Spleen (tissue), 11 donors: ENCODE results near the gene CDK5RAP3. TPM values are rescaled to one million over a fixed set of nuclear protein-coding genes. Genes with fewer than 3 reads are reported as not detected.

Experiments used
- DNase-seq: peaks from one replicate; pipeline ENCODE4 v3.0.0-alpha.2; 2020
- H3K27ac ChIP-seq, 8 donors: fragments of 200-600 bp; sonication (generic) in 7 of 8; 1 replicate in 4 of 8; 2 replicates in 4 of 8; pipeline versions ENCODE4 v1.5.0 to v1.8.0; 2016 to 2021; ENCODE audit warnings: inconsistent platforms in 4 of 8, mild to moderate bottlenecking in 4 of 8, moderate library complexity in 1 of 8
- H3K27me3 ChIP-seq, 7 donors: fragments of 200-600 bp; sonication (generic) in 6 of 7; replicated peaks in 1 of 7; 1 replicate in 4 of 7; 2 replicates in 3 of 7; pipeline versions ENCODE4 v1.5.0 to v1.8.0; 2016 to 2021; ENCODE audit warnings: inconsistent platforms in 3 of 7, mild to moderate bottlenecking in 1 of 7
- H3K36me3 ChIP-seq, 6 donors: fragments of 200-600 bp; sonication (generic) in 5 of 6; 1 replicate in 4 of 6; 2 replicates in 2 of 6; pipeline versions ENCODE4 v1.5.0 to v1.8.0; 2016 to 2021; ENCODE audit warnings: inconsistent platforms in 2 of 6
- H3K4me1 ChIP-seq, 6 donors: fragments of 200-600 bp; sonication (generic) in 5 of 6; 1 replicate in 3 of 6; 2 replicates in 3 of 6; pipeline versions ENCODE4 v1.5.0 to v1.8.0; 2016 to 2021; ENCODE audit warnings: inconsistent platforms in 3 of 6
- H3K4me3 ChIP-seq, 8 donors: fragments of 200-600 bp; sonication (generic) in 7 of 8; 1 replicate in 4 of 8; 2 replicates in 4 of 8; pipeline versions ENCODE4 v1.5.0 to v1.8.0; 2016 to 2021; ENCODE audit warnings: inconsistent platforms in 4 of 8, mild to moderate bottlenecking in 4 of 8, moderate library complexity in 2 of 8
- H3K9me3 ChIP-seq, 8 donors: fragments of 200-600 bp; sonication (generic) in 7 of 8; 1 replicate in 4 of 8; 2 replicates in 4 of 8; pipeline versions ENCODE4 v1.5.0 to v1.8.0; 2016 to 2021; ENCODE audit warnings: inconsistent platforms in 4 of 8
- POLR2A ChIP-seq, 3 donors: fragments of 450-650 bp; IDR thresholded peaks; one replicate each; pipeline ENCODE4 v1.5.1; 2017; ENCODE audit warnings: antibody characterized with exemption in 3 of 3, mild to moderate bottlenecking in 1 of 3
- POLR2AphosphoS5 ChIP-seq, 3 donors: sonication (generic); formaldehyde crosslinking; IDR thresholded peaks; one replicate each; pipeline ENCODE4 v1.5.1; 2017; ENCODE audit warnings: antibody characterized with exemption in 3 of 3
- WGBS, 5 donors: extraction: QIAGEN DNeasy Blood & Tissue Kit in 3 of 5; methylation state at CpG; one replicate each; pipeline versions ENCODE4 v1.1.5 to v1.1.7; 2013 to 2018; 5-methylcytosine and 5-hydroxymethylcytosine counted together
- intact Hi-C: fragments of 100-400 bp; cut with DNase I; formaldehyde crosslinking; loops from one replicate; pipeline ENCODE4 v1.15.0; 2023; ENCODE audit warnings: low total_unique reads
- polyA plus RNA-seq, 3 donors: library from polyadenylated mRNA; stranded (reverse); fragments of 200-250 nt; gene quantifications; one replicate each; pipeline ENCODE4 v1.2.1, GENCODE V29; 2013
- total RNA-seq, 7 donors: library from RNA; depleted of rRNA in 3 of 7; stranded (reverse); fragments of >200 nt in 3 of 7; fragmentation: NEBNext Ultra II Directional in 4 of 7; extraction: Animal tissue kit (Norgen Biotek cat#: 25700) in 4 of 7; gene quantifications; one replicate each; pipeline versions ENCODE4 v1.1.0 to v1.2.1, GENCODE V29; 2016 to 2021
- TF ChIP-seq, protein P1 (sequence below), 11 experiments: fragments of 200-600 bp in 7 of 11; fragments of 450-650 bp in 4 of 11; sonication (generic) in 4 of 11; IDR thresholded peaks in 8 of 11; conservative IDR thresholded peaks in 3 of 11; 1 replicate in 7 of 11; 2 replicates in 4 of 11; pipeline versions ENCODE4 v1.4.0 to v1.8.0; 2016 to 2021; ENCODE audit warnings: antibody characterized with exemption in 11 of 11, inconsistent platforms in 4 of 11, mild to moderate bottlenecking in 1 of 11
- donor health status: healthy with polysubstance abuse.
- donor health status: DM: no; HTN: no; CAD: no; lungs with moderate emphysema.
- donor health status: DM: no; HTN: no; CAD: no.
- donor health status: Bipolar disorder and iron deficiency.
- donor health status: healthy.
- donor health status: DM: no; HTN: no; CAD: no.
- donor health status: DM: yes; HTN: yes; CAD: no.

CDK5RAP3 gene
- total and polyA plus RNA-seq, 10 donors = 216 to 1,020 (median 261) TPM

DNA sequence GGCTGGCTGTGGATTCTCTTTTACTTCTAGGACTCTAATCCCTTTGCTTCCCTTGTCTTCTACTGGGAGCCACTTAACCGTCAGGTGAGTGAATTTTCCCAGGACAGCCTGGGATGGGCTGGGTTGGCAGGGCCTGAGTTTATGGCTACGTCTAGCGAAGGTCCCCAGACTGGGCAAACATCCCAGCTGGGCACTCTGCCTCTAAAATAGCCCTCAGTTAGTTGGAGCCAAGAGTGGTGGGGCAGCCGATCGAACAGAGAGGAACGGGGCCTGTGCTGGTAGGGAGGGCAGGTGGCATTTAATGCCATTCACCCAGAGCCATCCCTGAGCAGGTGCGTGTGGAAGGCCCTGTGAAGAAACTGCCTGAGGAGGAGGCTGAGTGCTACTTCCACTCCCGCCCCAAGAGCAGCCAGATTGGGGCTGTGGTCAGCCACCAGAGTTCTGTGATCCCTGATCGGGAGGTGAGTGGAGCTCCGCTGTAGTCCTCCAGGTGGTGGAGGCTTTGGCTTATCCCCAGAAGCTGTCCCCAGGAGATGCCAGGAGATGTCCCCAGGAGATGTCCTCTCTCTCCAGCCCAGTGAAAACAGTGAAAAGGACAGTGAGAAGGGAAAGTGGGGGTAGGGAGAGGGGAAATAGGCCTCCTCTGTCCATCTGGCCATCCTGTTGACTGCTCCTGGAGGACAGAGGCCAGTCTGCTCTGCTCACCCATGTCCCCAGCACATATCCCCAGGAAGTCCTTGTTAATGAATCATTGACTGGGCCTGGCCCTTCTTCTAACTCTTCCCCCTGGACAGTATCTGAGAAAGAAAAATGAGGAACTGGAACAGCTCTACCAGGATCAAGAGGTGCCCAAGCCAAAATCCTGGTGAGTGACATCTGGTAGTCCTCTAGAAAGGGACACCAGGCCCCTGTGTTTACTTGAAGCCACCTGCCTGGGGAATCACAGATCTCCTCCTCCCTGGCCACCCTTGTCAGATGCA, 25.1 kb upstream of the CDK5RAP3 start:
- WGBS, 5 donors = 84 to 94% (median 91%) methylated on average over 10 of the region's 10 CpGs

DNA sequence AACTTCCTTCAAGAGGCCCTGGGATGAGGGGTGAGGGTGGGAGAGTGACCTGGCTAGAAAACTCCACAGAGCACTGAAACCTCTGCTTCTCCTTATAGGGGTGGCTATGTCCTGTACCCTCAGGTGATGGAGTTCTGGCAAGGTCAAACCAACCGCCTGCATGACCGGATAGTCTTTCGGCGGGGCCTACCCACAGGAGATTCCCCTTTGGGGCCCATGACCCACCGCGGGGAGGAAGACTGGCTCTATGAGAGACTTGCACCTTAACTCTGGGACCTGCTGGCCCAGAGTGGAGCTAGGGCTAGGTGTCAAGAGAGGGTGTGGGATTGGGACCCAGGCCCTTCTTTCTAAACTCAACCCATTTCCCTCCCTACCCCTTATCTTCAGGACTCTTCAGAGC, 24.4 kb upstream of the CDK5RAP3 start:
- TF ChIP-seq, protein P1, sequence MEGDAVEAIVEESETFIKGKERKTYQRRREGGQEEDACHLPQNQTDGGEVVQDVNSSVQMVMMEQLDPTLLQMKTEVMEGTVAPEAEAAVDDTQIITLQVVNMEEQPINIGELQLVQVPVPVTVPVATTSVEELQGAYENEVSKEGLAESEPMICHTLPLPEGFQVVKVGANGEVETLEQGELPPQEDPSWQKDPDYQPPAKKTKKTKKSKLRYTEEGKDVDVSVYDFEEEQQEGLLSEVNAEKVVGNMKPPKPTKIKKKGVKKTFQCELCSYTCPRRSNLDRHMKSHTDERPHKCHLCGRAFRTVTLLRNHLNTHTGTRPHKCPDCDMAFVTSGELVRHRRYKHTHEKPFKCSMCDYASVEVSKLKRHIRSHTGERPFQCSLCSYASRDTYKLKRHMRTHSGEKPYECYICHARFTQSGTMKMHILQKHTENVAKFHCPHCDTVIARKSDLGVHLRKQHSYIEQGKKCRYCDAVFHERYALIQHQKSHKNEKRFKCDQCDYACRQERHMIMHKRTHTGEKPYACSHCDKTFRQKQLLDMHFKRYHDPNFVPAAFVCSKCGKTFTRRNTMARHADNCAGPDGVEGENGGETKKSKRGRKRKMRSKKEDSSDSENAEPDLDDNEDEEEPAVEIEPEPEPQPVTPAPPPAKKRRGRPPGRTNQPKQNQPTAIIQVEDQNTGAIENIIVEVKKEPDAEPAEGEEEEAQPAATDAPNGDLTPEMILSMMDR (IDR thresholded peaks at IDR 0.05 in 8 of 11, conservative IDR thresholded peaks at IDR 0.05 in 3 of 11) = no peak
- TF ChIP-seq POLR2A (IDR thresholded peaks at IDR 0.05) (no peak), POLR2AphosphoS5 (IDR thresholded peaks at IDR 0.05) (no peak)
- Histone ChIP-seq H3K4me1 (peaks cover 15 to 78% (median 53%) of the 10 kb centered on the region in 6 donors), H3K4me3 (no peak overlapping the region), H3K36me3 (peaks cover 0 to 51% (median 13%) of the 10 kb centered on the region in 6 donors), H3K9me3 (no peaks in the 10 kb centered on the region), H3K27ac (peak overlapping the region in 3 of 8 donors; percentile 34 to 57 (median 44)), H3K27me3 (no peaks in the 10 kb centered on the region)
- DNase-seq = no peak
- WGBS, 5 donors = 87 to 100% (median 91%) methylated on average over 2 to 6 of the region's 6 CpGs
- intact Hi-C loops = no loop called here

More for the DNA sequence above, 25.1 kb upstream of the CDK5RAP3 start:
- no peaks in the 10 kb centered on the region for H3K9me3 ChIP-seq
- intact Hi-C loops = no loop called here
- H3K27ac ChIP-seq = peak overlapping the region in 5 of 8 donors; percentile 15 to 57 (median 34)
- no peak overlapping the region for H3K4me3 ChIP-seq
- no peak for DNase-seq
- no peaks in the 10 kb centered on the region for H3K27me3 ChIP-seq
- peaks cover 17 to 82% (median 57%) of the 10 kb centered on the region in 6 donors for H3K4me1 ChIP-seq
- H3K36me3 ChIP-seq = peaks cover 0 to 51% (median 13%) of the 10 kb centered on the region in 6 donors
- TF ChIP-seq POLR2A (IDR thresholded peaks at IDR 0.05) = no peak
- TF ChIP-seq, protein P1 (IDR thresholded peaks at IDR 0.05 in 8 of 11, conservative IDR thresholded peaks at IDR 0.05 in 3 of 11) = no peak
- TF ChIP-seq POLR2AphosphoS5 (IDR thresholded peaks at IDR 0.05) = no peak

DNA sequence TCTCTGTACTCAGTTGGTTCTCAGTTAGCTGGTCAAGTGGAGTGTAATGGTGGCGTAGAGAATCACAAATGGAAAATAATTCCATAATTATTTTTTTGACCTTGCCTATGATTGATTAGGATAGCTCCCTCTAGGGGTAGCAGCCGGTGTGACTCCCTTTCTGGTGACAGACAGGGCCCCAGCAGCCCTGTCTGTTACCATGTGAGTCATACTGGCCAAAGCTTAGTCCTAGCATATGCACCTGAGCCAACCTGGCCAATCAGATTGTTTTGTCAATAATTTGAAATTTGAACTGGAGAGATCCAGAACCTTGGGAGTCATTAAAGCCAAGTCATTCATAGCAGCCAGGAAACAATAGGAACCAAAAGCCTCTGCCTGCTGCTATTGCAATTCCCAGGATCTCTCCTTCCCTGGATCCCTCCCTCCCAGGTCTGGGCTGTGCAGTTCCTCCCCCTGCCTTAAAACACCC, 23.9 kb upstream of the CDK5RAP3 start:
- DNase-seq = no peak
- Histone ChIP-seq H3K27me3 (no peaks in the 10 kb centered on the region), H3K9me3 (no peaks in the 10 kb centered on the region), H3K4me3 (no peak overlapping the region), H3K36me3 (peaks cover 0 to 51% (median 13%) of the 10 kb centered on the region in 6 donors), H3K4me1 (peaks cover 15 to 74% (median 50%) of the 10 kb centered on the region in 6 donors), H3K27ac (peak overlapping the region in 1 of 8 donors; percentile 44)
- intact Hi-C loops = no loop called here
- 21 to 37% (median 30%) methylated on average over 2 of the region's 2 CpGs for WGBS, 5 donors
- no peak for TF ChIP-seq POLR2AphosphoS5 (IDR thresholded peaks at IDR 0.05)
- TF ChIP-seq, protein P1 (IDR thresholded peaks at IDR 0.05 in 8 of 11, conservative IDR thresholded peaks at IDR 0.05 in 3 of 11) = peak; percentile 27 to 89 (median 81)

DNA sequence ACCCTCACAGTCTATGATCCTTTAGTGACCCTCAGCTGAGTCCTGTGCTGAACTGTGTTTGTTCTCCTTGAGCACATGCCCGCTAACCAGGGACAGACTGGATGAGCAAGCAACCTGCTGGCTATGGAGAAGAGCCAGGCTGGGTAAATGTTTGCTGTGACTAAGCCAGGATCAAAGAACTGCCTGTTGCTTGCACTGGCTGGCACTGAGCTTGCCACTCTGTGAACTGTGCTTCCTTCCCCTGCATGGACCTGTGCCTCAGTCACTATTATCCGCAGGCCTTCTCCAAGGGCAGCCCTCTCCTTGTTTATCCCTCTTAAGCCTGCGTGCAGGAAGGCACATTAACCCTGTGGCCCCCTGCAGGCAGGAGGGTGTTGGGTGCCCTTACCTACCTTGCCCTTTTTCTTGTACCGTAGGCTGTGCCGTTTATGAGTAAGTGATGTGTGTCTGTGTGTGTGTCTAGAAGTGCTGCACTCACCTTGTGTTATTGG, 22.2 kb upstream of the CDK5RAP3 start:
- no peaks in the 10 kb centered on the region for H3K27me3 ChIP-seq
- intact Hi-C loops = no loop called here
- H3K27ac ChIP-seq = peak overlapping the region in 5 of 8 donors; percentile 14 to 82 (median 73)
- H3K9me3 ChIP-seq = no peaks in the 10 kb centered on the region
- DNase-seq = no peak
- peaks cover 0 to 50% (median 13%) of the 10 kb centered on the region in 6 donors for H3K36me3 ChIP-seq
- peaks cover 9 to 56% (median 34%) of the 10 kb centered on the region in 6 donors for H3K4me1 ChIP-seq
- peak overlapping the region in 1 of 8 donors; percentile 61 for H3K4me3 ChIP-seq
- TF ChIP-seq, protein P1 (IDR thresholded peaks at IDR 0.05 in 8 of 11, conservative IDR thresholded peaks at IDR 0.05 in 3 of 11) = no peak
- no peak for TF ChIP-seq POLR2AphosphoS5 (IDR thresholded peaks at IDR 0.05)
- WGBS, 5 donors = 43 to 63% (median 54%) methylated on average over 5 of the region's 5 CpGs
